Ovary (tissue), 3 donors: ENCODE measurements around the gene CACNA1F.
"Not testable (repeated sequence)": the region's sequence is repeated elsewhere in the genome, so short reads cannot be mapped to it uniquely, and the experiment has no call there.

Experiments
- POLR2A ChIP-seq: fragments of 450-650 bp; IDR thresholded peaks from one replicate; pipeline ENCODE4 v1.6.1; 2017; ENCODE audit warnings: antibody characterized with exemption, mild to moderate bottlenecking, moderate library complexity
- TF ChIP-seq, protein P1 (sequence below), 3 donors: fragments of 450-650 bp in 2 of 3; fragments of 200-600 bp in 1 of 3; IDR thresholded peaks; one replicate each; pipeline versions ENCODE4 v1.5.1 to v1.8.0; 2016 to 2022; ENCODE audit warnings: antibody characterized with exemption in 3 of 3, mild to moderate bottlenecking in 1 of 3
- donor health status: DM: no; HTN: no; CAD: no.

DNA sequence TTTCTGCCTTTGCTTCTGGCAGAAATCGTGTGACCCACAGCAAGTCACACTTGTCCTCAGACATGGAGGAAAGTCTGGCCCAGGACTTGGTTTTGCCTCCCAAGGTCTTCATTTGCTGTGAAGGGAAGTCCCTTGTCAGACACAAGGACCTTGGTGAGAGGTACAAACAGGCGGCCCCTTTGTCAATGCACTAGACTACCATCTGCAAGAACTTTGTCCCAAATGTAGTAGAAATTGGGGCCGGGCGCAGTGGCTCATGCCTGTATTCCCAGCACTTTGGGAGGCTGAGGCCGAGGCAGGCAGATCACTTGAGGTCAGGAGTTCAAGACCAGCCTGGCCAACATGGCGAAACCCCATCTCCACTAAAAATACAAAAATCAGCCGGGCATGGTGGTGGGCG, 59.6 kb downstream of the CACNA1F start:
- TF ChIP-seq POLR2A: not testable (repeated sequence)
- TF ChIP-seq, protein P1, sequence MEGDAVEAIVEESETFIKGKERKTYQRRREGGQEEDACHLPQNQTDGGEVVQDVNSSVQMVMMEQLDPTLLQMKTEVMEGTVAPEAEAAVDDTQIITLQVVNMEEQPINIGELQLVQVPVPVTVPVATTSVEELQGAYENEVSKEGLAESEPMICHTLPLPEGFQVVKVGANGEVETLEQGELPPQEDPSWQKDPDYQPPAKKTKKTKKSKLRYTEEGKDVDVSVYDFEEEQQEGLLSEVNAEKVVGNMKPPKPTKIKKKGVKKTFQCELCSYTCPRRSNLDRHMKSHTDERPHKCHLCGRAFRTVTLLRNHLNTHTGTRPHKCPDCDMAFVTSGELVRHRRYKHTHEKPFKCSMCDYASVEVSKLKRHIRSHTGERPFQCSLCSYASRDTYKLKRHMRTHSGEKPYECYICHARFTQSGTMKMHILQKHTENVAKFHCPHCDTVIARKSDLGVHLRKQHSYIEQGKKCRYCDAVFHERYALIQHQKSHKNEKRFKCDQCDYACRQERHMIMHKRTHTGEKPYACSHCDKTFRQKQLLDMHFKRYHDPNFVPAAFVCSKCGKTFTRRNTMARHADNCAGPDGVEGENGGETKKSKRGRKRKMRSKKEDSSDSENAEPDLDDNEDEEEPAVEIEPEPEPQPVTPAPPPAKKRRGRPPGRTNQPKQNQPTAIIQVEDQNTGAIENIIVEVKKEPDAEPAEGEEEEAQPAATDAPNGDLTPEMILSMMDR (IDR thresholded peaks at IDR 0.05): not testable (repeated sequence)
